Measurements from ENCODE around the gene FAM163B.

Gene FAM163B

GRCh38 chr9:133532937-133533668, 76.1 kb downstream of the FAM163B start (continued):
- peak; percentile 77; the same call in 1 of the 2 replicates for TF ChIP-seq BCL11A (tag by site-specific recombination; IDR thresholded peaks at IDR 0.05; ENCODE audit: low read depth)
- TF ChIP-seq ZNF114 (tag by site-specific recombination; IDR thresholded peaks at IDR 0.05): no peak
- no peak for TF ChIP-seq ZNF335 (tag by site-specific recombination; conservative IDR thresholded peaks at IDR 0.05)
- TF ChIP-seq ZNF398 (tag by site-specific recombination; IDR thresholded peaks at IDR 0.05): no peak
- TF ChIP-seq ZNF76 (tag by site-specific recombination; IDR thresholded peaks at IDR 0.05; ENCODE audit: borderline replicate concordance, low read depth): peak; percentile 61; the same call in 1 of the 2 replicates
- no peak for TF ChIP-seq ZNF174 (tag by site-specific recombination; IDR thresholded peaks at IDR 0.05)
- TF ChIP-seq ZFP69B (tag by site-specific recombination; IDR thresholded peaks at IDR 0.05): peak; percentile 71
- TF ChIP-seq YY1 (tag by site-specific recombination; IDR thresholded peaks at IDR 0.05): peak; percentile 53; the same call in 1 of the 2 replicates
- no peak for TF ChIP-seq ZBTB6 (tag by site-specific recombination; IDR thresholded peaks at IDR 0.05)
- no peak for TF ChIP-seq PBX3 (CRISPR knock-in tag; IDR thresholded peaks at IDR 0.05)
- TF ChIP-seq ZNF654 (tag by site-specific recombination; IDR thresholded peaks at IDR 0.05; ENCODE audit: low read depth): peak; percentile 85
- TF ChIP-seq ZNF239 (tag by site-specific recombination; IDR thresholded peaks at IDR 0.05): 0 out of 2 replicates have a peak, but pooled peaks have one; percentile 56
- TF ChIP-seq ZNF670 (tag by site-specific recombination; IDR thresholded peaks at IDR 0.05; ENCODE audit: low read depth): no peak
- TF ChIP-seq PATZ1 (tag by site-specific recombination; IDR thresholded peaks at IDR 0.05): peak; percentile 78
- TF ChIP-seq ZFP37 (tag by site-specific recombination; IDR thresholded peaks at IDR 0.05): no peak
- TF ChIP-seq ZNF837 (tag by site-specific recombination; IDR thresholded peaks at IDR 0.05): no peak
- no peak for TF ChIP-seq ZNF621 (tag by site-specific recombination; IDR thresholded peaks at IDR 0.05)
- TF ChIP-seq ZNF350 (tag by site-specific recombination; IDR thresholded peaks at IDR 0.05): no peak
- no peak for TF ChIP-seq PRDM10 (tag by site-specific recombination; IDR thresholded peaks at IDR 0.05)
- no peak for TF ChIP-seq ZNF354C (tag by site-specific recombination; IDR thresholded peaks at IDR 0.05; ENCODE audit: borderline replicate concordance, low read depth)
- no peak for TF ChIP-seq ZNF768 (tag by site-specific recombination; IDR thresholded peaks at IDR 0.05)
- TF ChIP-seq ZXDB (tag by site-specific recombination; IDR thresholded peaks at IDR 0.05): no peak
- TF ChIP-seq KLF10 (tag by site-specific recombination; IDR thresholded peaks at IDR 0.05): no peak
- no peak for TF ChIP-seq ZNF585B (tag by site-specific recombination; IDR thresholded peaks at IDR 0.05)
- TF ChIP-seq ZNF19 (tag by site-specific recombination; IDR thresholded peaks at IDR 0.05; ENCODE audit: low read depth): no peak
- no peak for TF ChIP-seq ZNF513 (tag by site-specific recombination; IDR thresholded peaks at IDR 0.05)
- no peak for TF ChIP-seq ZNF433 (tag by site-specific recombination; IDR thresholded peaks at IDR 0.05; ENCODE audit: low read depth)
- no peak for TF ChIP-seq ZNF521 (tag by site-specific recombination; IDR thresholded peaks at IDR 0.05)
